ENCODE measurements around the gene PIBF1.

Gene PIBF1

GRCh38 chr13:72970301-72970880, 188.5 kb downstream of the PIBF1 start:
- DNase-seq (ENCODE audit: low read depth in 2 of 2): peak in 1 of 2 donors; percentile 11
- no peak for TF ChIP-seq CTCF (IDR thresholded peaks at IDR 0.05; ENCODE audit: low read depth, low read length)
- no peak overlapping the region for H3K4me3 ChIP-seq (replicated peaks in 1 of 2; ENCODE audit: low read depth in 2 of 2, low read length in 2 of 2)

- no peak for TF ChIP-seq CTCF (IDR thresholded peaks at IDR 0.05; ENCODE audit: low read depth, low read length)
- H3K4me3 ChIP-seq (replicated peaks in 1 of 2; ENCODE audit: low read depth in 2 of 2, low read length in 2 of 2): no peak overlapping the region
- peak in 1 of 2 donors; percentile 27 for DNase-seq (ENCODE audit: low read depth in 2 of 2)
Observed at GRCh38 chr13:72970956-72971355, 189.0 kb downstream of the PIBF1 start.

GRCh38 chr13:72973234-72973633, 191.3 kb downstream of the PIBF1 start:
- H3K4me3 ChIP-seq (replicated peaks in 1 of 2; ENCODE audit: low read depth in 2 of 2, low read length in 2 of 2): no peak overlapping the region
- no peak for TF ChIP-seq CTCF (IDR thresholded peaks at IDR 0.05; ENCODE audit: low read depth, low read length)
- DNase-seq (ENCODE audit: low read depth in 2 of 2): no peak

- no peak overlapping the region for H3K4me3 ChIP-seq (replicated peaks in 1 of 2; ENCODE audit: low read depth in 2 of 2, low read length in 2 of 2)
- peak; percentile 69 to 87 for DNase-seq (ENCODE audit: low read depth in 2 of 2)
- TF ChIP-seq CTCF (IDR thresholded peaks at IDR 0.05; ENCODE audit: low read depth, low read length): no peak
Observed at GRCh38 chr13:72983085-72983768, 201.3 kb downstream of the PIBF1 start.

GRCh38 chr13:72985610-72986009, 203.7 kb downstream of the PIBF1 start:
- TF ChIP-seq CTCF (IDR thresholded peaks at IDR 0.05; ENCODE audit: low read depth, low read length): no peak
- no peak overlapping the region for H3K4me3 ChIP-seq (replicated peaks in 1 of 2; ENCODE audit: low read depth in 2 of 2, low read length in 2 of 2)
- no peak for DNase-seq (ENCODE audit: low read depth in 2 of 2)

- H3K4me3 ChIP-seq (replicated peaks in 1 of 2; ENCODE audit: low read depth in 2 of 2, low read length in 2 of 2): no peak overlapping the region
- DNase-seq (ENCODE audit: low read depth in 2 of 2): no peak
- no peak for TF ChIP-seq CTCF (IDR thresholded peaks at IDR 0.05; ENCODE audit: low read depth, low read length)
Observed at GRCh38 chr13:72986197-72986596, 204.3 kb downstream of the PIBF1 start.
